ENCODE measurements around the gene P2RY2.

The P2RY2 gene

GRCh38 chr11:73258104-73259035 is 40.3 kb downstream of the P2RY2 start:
- Histone ChIP-seq H3K4me3 (ENCODE audit: low read depth, low read length) (no peak overlapping the region), H3K9ac (ENCODE audit: low read depth, low read length) (no peak overlapping the region)

GRCh38 chr11:73259406-73260126 is 41.5 kb downstream of the P2RY2 start:
- Histone ChIP-seq H3K36me3 (ENCODE audit: control insufficient read depth, insufficient read depth, low read length) (no peaks in the 10 kb centered on the region), H3K4me3 (ENCODE audit: low read depth, low read length) (no peak overlapping the region), H3K9ac (ENCODE audit: low read depth, low read length) (no peak overlapping the region), H3K9me3 (ENCODE audit: control insufficient read depth, insufficient read depth, low read length) (no peaks in the 10 kb centered on the region), H3K4me1 (ENCODE audit: control insufficient read depth, insufficient read depth, low read length) (no peaks in the 10 kb centered on the region), H3K27me3 (ENCODE audit: control insufficient read depth, insufficient read depth, low read length) (peaks cover 15% of the 10 kb centered on the region)

More at GRCh38 chr11:73258104-73259035, 40.3 kb downstream of the P2RY2 start:
- Histone ChIP-seq H3K36me3 (ENCODE audit: control insufficient read depth, insufficient read depth, low read length) (no peaks in the 10 kb centered on the region), H3K27me3 (ENCODE audit: control insufficient read depth, insufficient read depth, low read length) (peaks cover 6% of the 10 kb centered on the region), H3K9me3 (ENCODE audit: control insufficient read depth, insufficient read depth, low read length) (no peaks in the 10 kb centered on the region), H3K4me1 (ENCODE audit: control insufficient read depth, insufficient read depth, low read length) (no peaks in the 10 kb centered on the region)

GRCh38 chr11:73260127-73260457 is 42.0 kb downstream of the P2RY2 start:
- H3K9ac ChIP-seq (ENCODE audit: low read depth, low read length), result no peak overlapping the region
- no peaks in the 10 kb centered on the region for H3K36me3 ChIP-seq (ENCODE audit: control insufficient read depth, insufficient read depth, low read length)
- no peaks in the 10 kb centered on the region for H3K4me1 ChIP-seq (ENCODE audit: control insufficient read depth, insufficient read depth, low read length)
- no peaks in the 10 kb centered on the region for H3K9me3 ChIP-seq (ENCODE audit: control insufficient read depth, insufficient read depth, low read length)
- no peak overlapping the region for H3K4me3 ChIP-seq (ENCODE audit: low read depth, low read length)
- H3K27me3 ChIP-seq (ENCODE audit: control insufficient read depth, insufficient read depth, low read length), result peaks cover 20% of the 10 kb centered on the region

DNA sequence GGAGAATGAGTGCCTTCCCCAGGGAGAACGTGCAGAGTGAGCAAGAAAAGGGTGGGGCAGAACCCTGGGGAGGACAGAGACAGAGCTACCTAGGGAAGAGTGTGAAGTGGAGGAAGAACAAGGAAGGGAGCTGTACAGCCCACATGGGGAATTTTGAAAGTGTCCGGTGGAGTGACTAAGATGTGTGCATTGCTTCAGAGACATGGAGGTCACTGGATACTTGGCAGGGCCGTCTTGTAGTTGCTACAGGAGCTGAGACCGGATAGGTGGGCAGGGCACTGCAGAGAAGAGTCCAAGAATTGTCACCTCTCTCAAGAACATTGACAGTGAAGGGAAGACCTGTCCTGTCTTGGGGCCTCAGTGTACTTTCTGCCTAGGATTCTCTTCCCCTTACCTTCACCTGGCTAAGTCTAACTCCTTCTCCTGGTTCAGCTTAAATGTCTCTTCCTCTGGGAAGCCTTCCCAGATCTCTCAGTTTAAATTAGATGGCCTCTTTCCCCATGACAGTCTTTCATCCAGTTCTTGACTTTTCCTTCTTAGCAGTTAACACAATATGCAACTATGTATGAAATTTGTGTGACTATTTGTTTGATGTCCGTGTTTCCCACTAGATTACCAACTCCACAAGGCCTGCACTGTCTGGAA is 44.9 kb downstream of the P2RY2 start:
- Histone ChIP-seq H3K36me3 (ENCODE audit: control insufficient read depth, insufficient read depth, low read length) (no peaks in the 10 kb centered on the region), H3K9ac (ENCODE audit: low read depth, low read length) (no peak overlapping the region), H3K27me3 (ENCODE audit: control insufficient read depth, insufficient read depth, low read length) (peaks cover 38% of the 10 kb centered on the region), H3K4me1 (ENCODE audit: control insufficient read depth, insufficient read depth, low read length) (no peaks in the 10 kb centered on the region), H3K9me3 (ENCODE audit: control insufficient read depth, insufficient read depth, low read length) (no peaks in the 10 kb centered on the region), H3K4me3 (ENCODE audit: low read depth, low read length) (no peak overlapping the region)

GRCh38 chr11:73263640-73264039 is 45.6 kb downstream of the P2RY2 start:
- H3K9ac ChIP-seq (ENCODE audit: low read depth, low read length), result no peak overlapping the region
- H3K27me3 ChIP-seq (ENCODE audit: control insufficient read depth, insufficient read depth, low read length), result peaks cover 38% of the 10 kb centered on the region
- H3K4me1 ChIP-seq (ENCODE audit: control insufficient read depth, insufficient read depth, low read length), result no peaks in the 10 kb centered on the region
- H3K9me3 ChIP-seq (ENCODE audit: control insufficient read depth, insufficient read depth, low read length), result no peaks in the 10 kb centered on the region
- H3K4me3 ChIP-seq (ENCODE audit: low read depth, low read length), result no peak overlapping the region
- no peaks in the 10 kb centered on the region for H3K36me3 ChIP-seq (ENCODE audit: control insufficient read depth, insufficient read depth, low read length)

DNA sequence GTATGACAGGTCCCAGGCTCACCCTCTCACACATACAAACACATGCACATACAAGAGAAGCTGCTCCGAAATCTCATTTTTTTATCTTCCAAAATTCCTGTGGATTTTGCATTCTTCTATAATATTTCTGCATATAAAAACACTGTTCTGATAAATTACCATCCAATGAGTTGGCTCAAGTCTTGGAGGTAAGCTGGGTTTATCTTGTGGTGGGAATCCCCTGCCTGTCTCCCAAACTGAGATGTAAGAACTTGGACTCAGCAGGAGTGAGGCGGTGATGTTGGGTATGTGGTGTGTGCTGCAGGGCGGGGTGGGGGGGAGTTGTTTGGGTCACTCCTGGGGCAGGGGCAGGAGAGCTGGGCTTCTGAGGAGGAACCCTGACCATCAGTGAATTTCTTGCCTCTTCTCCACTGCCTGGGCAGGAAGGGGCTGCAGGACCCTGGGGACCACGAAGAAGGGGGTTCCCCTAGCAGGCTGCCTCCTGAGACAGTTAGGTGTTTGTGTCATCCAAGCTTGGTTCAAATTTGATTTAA is 47.3 kb downstream of the P2RY2 start:
- no peak overlapping the region for H3K4me3 ChIP-seq (ENCODE audit: low read depth, low read length)
- H3K4me1 ChIP-seq (ENCODE audit: control insufficient read depth, insufficient read depth, low read length), result no peaks in the 10 kb centered on the region
- H3K36me3 ChIP-seq (ENCODE audit: control insufficient read depth, insufficient read depth, low read length), result no peaks in the 10 kb centered on the region
- H3K9ac ChIP-seq (ENCODE audit: low read depth, low read length), result no peak overlapping the region
- peaks cover 38% of the 10 kb centered on the region for H3K27me3 ChIP-seq (ENCODE audit: control insufficient read depth, insufficient read depth, low read length)
- no peaks in the 10 kb centered on the region for H3K9me3 ChIP-seq (ENCODE audit: control insufficient read depth, insufficient read depth, low read length)

- Histone ChIP-seq H3K36me3 (ENCODE audit: control insufficient read depth, insufficient read depth, low read length) (no peaks in the 10 kb centered on the region), H3K4me1 (ENCODE audit: control insufficient read depth, insufficient read depth, low read length) (no peaks in the 10 kb centered on the region), H3K4me3 (ENCODE audit: low read depth, low read length) (no peak overlapping the region), H3K9ac (ENCODE audit: low read depth, low read length) (no peak overlapping the region), H3K27me3 (ENCODE audit: control insufficient read depth, insufficient read depth, low read length) (peaks cover 38% of the 10 kb centered on the region), H3K9me3 (ENCODE audit: control insufficient read depth, insufficient read depth, low read length) (no peaks in the 10 kb centered on the region)
These were observed 48.0 kb downstream of the P2RY2 start for GRCh38 chr11:73265853-73266645.

GRCh38 chr11:73266646-73267020 is 48.6 kb downstream of the P2RY2 start:
- Histone ChIP-seq H3K4me1 (ENCODE audit: control insufficient read depth, insufficient read depth, low read length) (no peaks in the 10 kb centered on the region), H3K27me3 (ENCODE audit: control insufficient read depth, insufficient read depth, low read length) (peaks cover 38% of the 10 kb centered on the region), H3K9me3 (ENCODE audit: control insufficient read depth, insufficient read depth, low read length) (no peaks in the 10 kb centered on the region), H3K36me3 (ENCODE audit: control insufficient read depth, insufficient read depth, low read length) (no peaks in the 10 kb centered on the region), H3K9ac (ENCODE audit: low read depth, low read length) (no peak overlapping the region), H3K4me3 (ENCODE audit: low read depth, low read length) (no peak overlapping the region)

DNA sequence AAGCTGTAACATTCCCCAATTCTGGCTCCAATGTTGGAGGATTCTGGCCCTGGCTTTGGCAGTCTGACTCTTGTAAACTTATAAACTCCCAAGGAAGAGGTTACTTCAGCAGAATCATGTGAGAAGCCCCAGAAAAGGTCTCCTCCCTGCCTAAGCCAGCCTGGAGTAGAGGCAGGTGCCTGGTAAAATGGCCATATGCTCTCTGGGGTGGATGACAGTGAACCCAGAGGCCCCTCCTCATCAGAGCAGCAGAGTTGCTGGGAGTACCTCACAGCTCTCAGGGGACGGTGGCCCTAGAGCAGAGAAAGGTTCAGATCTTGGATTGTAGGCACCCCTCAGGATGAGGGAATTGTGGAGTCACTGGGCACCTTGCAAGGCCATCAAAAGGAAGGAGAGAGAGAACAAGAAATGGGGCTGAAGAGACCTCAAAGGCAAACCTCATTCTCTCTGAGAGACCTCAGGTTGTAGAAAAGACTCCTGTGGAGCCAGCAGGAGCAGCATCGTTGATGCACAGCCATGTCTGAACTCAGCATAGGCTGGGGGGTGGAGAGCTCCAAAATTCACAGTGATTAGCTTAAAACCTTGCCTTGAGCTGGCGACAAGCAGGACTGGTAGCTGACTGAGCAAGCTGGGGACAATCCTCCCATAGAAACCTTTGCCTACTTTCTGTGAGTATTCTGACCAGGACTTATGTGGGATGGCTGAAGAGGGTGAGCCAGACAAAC is 49.2 kb downstream of the P2RY2 start:
- H3K36me3 ChIP-seq (ENCODE audit: control insufficient read depth, insufficient read depth, low read length), result no peaks in the 10 kb centered on the region
- peaks cover 38% of the 10 kb centered on the region for H3K27me3 ChIP-seq (ENCODE audit: control insufficient read depth, insufficient read depth, low read length)
- H3K4me1 ChIP-seq (ENCODE audit: control insufficient read depth, insufficient read depth, low read length), result no peaks in the 10 kb centered on the region
- H3K9ac ChIP-seq (ENCODE audit: low read depth, low read length), result no peak overlapping the region
- H3K4me3 ChIP-seq (ENCODE audit: low read depth, low read length), result no peak overlapping the region
- no peaks in the 10 kb centered on the region for H3K9me3 ChIP-seq (ENCODE audit: control insufficient read depth, insufficient read depth, low read length)

DNA sequence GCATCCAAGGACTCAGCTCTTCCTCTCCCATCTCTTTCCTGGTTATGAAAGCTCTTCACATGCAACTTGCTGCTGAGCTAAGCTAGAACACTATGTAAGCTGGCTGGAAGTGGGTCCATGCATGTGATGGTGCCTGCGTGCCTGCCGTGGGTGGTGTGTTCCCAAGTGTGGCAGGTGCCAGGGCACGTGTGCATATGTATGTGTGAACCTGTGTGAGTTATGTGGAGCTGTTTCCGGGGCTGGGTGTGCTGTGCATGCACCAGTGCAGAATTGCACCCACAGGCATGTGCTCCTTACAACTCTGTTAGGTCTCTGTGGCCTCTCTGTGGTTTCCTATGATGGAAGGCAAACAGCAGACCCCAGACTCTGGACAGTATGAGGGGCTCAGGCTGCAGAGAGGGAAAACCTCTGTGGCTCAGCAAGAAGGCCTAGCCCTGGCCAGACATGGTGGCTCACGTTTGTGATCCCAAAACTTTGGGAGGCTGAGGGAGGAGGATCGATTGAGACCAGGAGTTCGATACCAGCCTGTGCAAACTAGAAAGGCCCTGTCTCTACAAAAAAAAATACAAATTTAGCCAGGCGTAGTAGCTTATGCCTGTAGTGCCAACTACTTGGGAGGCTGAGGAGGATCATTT is 49.9 kb downstream of the P2RY2 start:
- peaks cover 35% of the 10 kb centered on the region for H3K27me3 ChIP-seq (ENCODE audit: control insufficient read depth, insufficient read depth, low read length)
- no peak overlapping the region for H3K9ac ChIP-seq (ENCODE audit: low read depth, low read length)
- H3K9me3 ChIP-seq (ENCODE audit: control insufficient read depth, insufficient read depth, low read length), result no peaks in the 10 kb centered on the region
- H3K4me3 ChIP-seq (ENCODE audit: low read depth, low read length), result no peak overlapping the region
- H3K4me1 ChIP-seq (ENCODE audit: control insufficient read depth, insufficient read depth, low read length), result no peaks in the 10 kb centered on the region
- H3K36me3 ChIP-seq (ENCODE audit: control insufficient read depth, insufficient read depth, low read length), result no peaks in the 10 kb centered on the region
